Thyroid gland (tissue), 4 donors: Measurements from ENCODE around the gene DENND10.

Experiments
- CTCF ChIP-seq, 6 experiments: fragments of 200-600 bp in 3 of 6; fragments of 450-650 bp in 3 of 6; sonication (generic) in 3 of 6; IDR thresholded peaks; one replicate each; pipeline ENCODE4 v1.5.1; 2016 to 2019; ENCODE audit warnings: antibody characterized with exemption in 6 of 6, mild to moderate bottlenecking in 2 of 6, inconsistent platforms in 1 of 6, moderate library complexity in 1 of 6
- POLR2A ChIP-seq, 2 donors: fragments of 450-650 bp; IDR thresholded peaks; one replicate each; pipeline ENCODE4 v1.6.1; 2017; ENCODE audit warnings: antibody characterized with exemption in 2 of 2, mild to moderate bottlenecking in 2 of 2, moderate library complexity in 1 of 2

DNA sequence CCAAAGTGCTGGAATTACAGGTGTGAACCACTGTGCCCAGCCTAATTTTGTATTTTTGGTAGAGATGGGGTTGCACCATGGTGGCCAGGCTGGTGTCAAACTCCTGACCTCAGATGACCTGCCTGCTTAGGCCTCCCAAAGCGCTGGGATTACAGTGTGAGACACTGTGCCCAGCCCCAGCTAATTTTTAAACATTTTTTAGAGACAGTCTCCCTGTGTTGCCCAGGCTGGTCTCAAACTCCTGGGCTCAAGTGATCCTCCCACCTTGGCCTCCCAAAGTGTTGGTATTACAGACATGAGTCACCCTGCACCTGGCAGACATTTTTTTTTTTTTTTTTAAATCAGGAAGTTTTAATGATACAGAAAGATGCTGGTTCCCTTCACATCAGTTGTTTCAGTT, 15.5 kb downstream of the DENND10 start:
- no peak for TF ChIP-seq POLR2A (IDR thresholded peaks at IDR 0.05)
- no peak for TF ChIP-seq CTCF (IDR thresholded peaks at IDR 0.05)
